K562 (cell line): ENCODE data around the gene SLC39A7. TPM values are rescaled to one million over a fixed set of nuclear protein-coding genes. Genes with fewer than 3 reads are reported as not detected.

Experiments
- BACH1 ChIP-seq: fragments of 200-800 bp; sonication (Bioruptor generic); IDR thresholded peaks from 2 replicates; pipeline ENCODE4 v1.6.1; 2016; ENCODE audit warnings: missing genetic modification characterization, missing compliant biosample characterization
- BCLAF1 ChIP-seq, 2 experiments: fragments of 450-650 bp in 1 of 2; IDR thresholded peaks; 2 replicates each; pipeline ENCODE4 v1.6.1; 2011 to 2017; ENCODE audit warnings: low read depth in 2 of 2, antibody characterized with exemption in 1 of 2, borderline replicate concordance in 1 of 2, low read length in 1 of 2, mild to moderate bottlenecking in 1 of 2, mixed read lengths in 1 of 2; ENCODE audit not compliant: control insufficient read depth in 1 of 2
- DACH1 ChIP-seq: fragments of 450-650 bp; IDR thresholded peaks from 2 replicates; pipeline ENCODE4 v1.6.1; 2018; ENCODE audit not compliant: partially characterized antibody
- EHMT2 ChIP-seq: fragments of 450-650 bp; IDR thresholded peaks from 2 replicates; pipeline ENCODE4 v1.6.1; 2018; ENCODE audit warnings: antibody characterized with exemption
- ELF1 ChIP-seq: fragments of 200-800 bp; sonication (Bioruptor generic); IDR thresholded peaks from 2 replicates; pipeline ENCODE4 v1.6.1; 2016; ENCODE audit warnings: missing genetic modification characterization, missing compliant biosample characterization
- FOXA3 ChIP-seq, 2 experiments: fragments of 450-650 bp in 1 of 2; sonication (generic) in 1 of 2; formaldehyde crosslinking; IDR thresholded peaks in 1 of 2; conservative IDR thresholded peaks in 1 of 2; 2 replicates each; pipeline versions ENCODE4 v1.4.0 to v1.8.0; 2020 to 2022; ENCODE audit warnings: mild to moderate bottlenecking in 2 of 2, missing genetic modification reagents in 1 of 2
- IFI16 ChIP-seq: fragments of 250-450 bp; sonication (Bioruptor Pico); IDR thresholded peaks from 2 replicates; pipeline ENCODE4 v2.1.2; 2022; ENCODE audit warnings: mild to moderate bottlenecking, inconsistent platforms
- JUN ChIP-seq, 2 experiments: sonication (generic) in 1 of 2; formaldehyde crosslinking in 1 of 2; IDR thresholded peaks; 2 replicates each; pipeline versions ENCODE4 v1.6.1 to v1.8.0; 2012 to 2022; ENCODE audit warnings: borderline replicate concordance in 2 of 2, mild to moderate bottlenecking in 2 of 2, improper control_type of control experiment in 1 of 2, low read depth in 1 of 2, low read length in 1 of 2, missing genetic modification reagents in 1 of 2
- MCM5 ChIP-seq: fragments of 450-650 bp; IDR thresholded peaks from 2 replicates; pipeline ENCODE4 v1.6.1; 2016; ENCODE audit warnings: low read depth
- MTF1 ChIP-seq: fragments of 250-450 bp; sonication (Bioruptor Pico); IDR thresholded peaks from 2 replicates; pipeline ENCODE4 v1.9.0; 2021; ENCODE audit warnings: moderate library complexity, mild to moderate bottlenecking, inconsistent platforms, borderline replicate concordance
- PCBP1 ChIP-seq: fragments of 200-400 bp; formaldehyde crosslinking; IDR thresholded peaks from 2 replicates; pipeline ENCODE4 v1.6.1; 2018; ENCODE audit warnings: mild to moderate bottlenecking, low read depth, low read length; ENCODE audit not compliant: poor library complexity, severe bottlenecking
- POU5F1 ChIP-seq: fragments of 150-350 bp; IDR thresholded peaks from 2 replicates; pipeline ENCODE4 v1.6.1; 2014; ENCODE audit warnings: borderline replicate concordance, low read length, low read depth, mild to moderate bottlenecking; ENCODE audit not compliant: partially characterized antibody
- RUNX1 ChIP-seq: sonication (generic); IDR thresholded peaks from 2 replicates; pipeline ENCODE4 v1.6.1; 2016; ENCODE audit warnings: antibody characterized with exemption, low read depth
- SIRT6 ChIP-seq: IDR thresholded peaks from one replicate; pipeline ENCODE4 v1.6.1; 2012; ENCODE audit warnings: low read depth, mild to moderate bottlenecking, control low read depth, inconsistent platforms, low read length, moderate library complexity
- TEAD1 ChIP-seq, 2 experiments: fragments of 450-650 bp in 1 of 2; sonication (generic) in 1 of 2; formaldehyde crosslinking; IDR thresholded peaks; 2 replicates each; pipeline versions ENCODE4 v1.4.0 to v1.8.0; 2020 to 2022; ENCODE audit warnings: mild to moderate bottlenecking in 2 of 2, missing genetic modification reagents in 1 of 2
- ZKSCAN8 ChIP-seq: fragments of 200-800 bp; sonication (Bioruptor generic); IDR thresholded peaks from 2 replicates; pipeline ENCODE4 v1.6.1; 2016; ENCODE audit warnings: missing genetic modification characterization, missing compliant biosample characterization
- polyA plus RNA-seq, 8 experiments: library from polyadenylated mRNA; depleted of rRNA in 4 of 8; stranded (reverse) in 5 of 8; unstranded in 3 of 8; fragments of >200 nt; fragmentation: Nextera tagmentation in 2 of 8; fragmentation: Illumina TruSeq in 1 of 8; extraction: Ambion mirVana in 2 of 8; extraction: Trizol in 1 of 8; gene quantifications; 2 replicates each; pipeline versions ENCODE4 v1.2.1 to v1.2.3, GENCODE V29; 2011 to 2014; ENCODE audit warnings: inconsistent platforms in 1 of 8, missing spikeins in 1 of 8
- total RNA-seq, 7 experiments: library from RNA; depleted of rRNA in 6 of 7; stranded (reverse); fragments of >200 nt in 6 of 7; fragmentation: Illumina TruSeq in 2 of 7; extraction: Trizol in 2 of 7; gene quantifications; 2 replicates each; pipeline versions ENCODE4 v1.2.1 to v1.2.3, GENCODE V29; 2011 to 2021; ENCODE audit warnings: low replicate concordance in 1 of 7
- TF ChIP-seq, protein P1 (sequence below): sonication (generic); formaldehyde crosslinking; IDR thresholded peaks from 2 replicates; pipeline ENCODE4 v1.8.1; 2023; ENCODE audit warnings: mild to moderate bottlenecking, missing genetic modification reagents
- TF ChIP-seq, protein P2 (sequence below): fragments of 150-350 bp; IDR thresholded peaks from 2 replicates; pipeline ENCODE4 v1.6.1; 2014; ENCODE audit warnings: low read depth, mild to moderate bottlenecking, low read length, borderline replicate concordance

The SLC39A7 gene
- total and polyA plus RNA-seq, 9 of the 15 experiments (the other 6 are each of a cell fraction or from before 2014, with no cell fraction given) = 21.7 to 169 (median 121) TPM

DNA sequence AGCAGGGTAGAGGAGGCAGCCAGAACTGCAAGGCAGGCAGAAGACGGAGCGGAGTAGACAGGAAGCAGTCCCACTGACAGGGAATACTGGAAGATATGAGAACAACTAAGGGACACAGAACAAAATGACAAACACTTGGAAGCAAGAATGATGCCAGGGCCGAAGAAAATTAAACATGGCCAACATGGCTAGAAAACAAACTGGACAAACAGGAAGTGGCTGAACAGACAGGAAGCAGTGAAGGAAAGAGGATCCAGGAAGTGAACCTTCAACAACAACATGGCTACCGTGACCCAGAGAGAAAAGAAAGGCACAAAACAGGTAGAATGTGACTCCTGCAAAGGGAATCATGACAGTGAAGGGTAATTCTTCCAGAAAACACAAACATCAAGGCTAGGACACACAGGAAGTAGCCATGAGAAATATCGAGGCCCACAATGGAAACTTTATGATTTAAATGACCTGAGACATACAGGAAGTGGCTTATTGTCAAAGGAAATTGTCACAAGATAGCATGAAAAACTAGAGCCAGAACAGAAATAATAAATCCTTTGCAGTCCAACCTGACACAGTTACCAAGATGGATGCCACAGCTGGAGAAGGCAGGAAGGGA is 17.5 kb upstream of the SLC39A7 start (continued):
- TF ChIP-seq RUNX1 (no peak), FOXA3 (CRISPR knock-in tag; conservative IDR thresholded peaks at IDR 0.05 in 1 of 2, IDR thresholded peaks at IDR 0.05 in 1 of 2) (no peak), SIRT6 (no peak), EHMT2 (peak; percentile 99), TEAD1 (CRISPR knock-in tag; IDR thresholded peaks at IDR 0.05) (no peak), MCM5 (no peak), BACH1 (tag) (no peak), ZKSCAN8 (CRISPR knock-in tag) (peak; percentile 55; the same call in 1 of the 2 replicates), IFI16 (CRISPR knock-in tag) (no peak), POU5F1 (no peak), DACH1 (no peak), ELF1 (tag) (peak; percentile 85), PCBP1 (no peak), JUN (IDR thresholded peaks at IDR 0.05; ENCODE audit: borderline replicate concordance, low read depth, low read length) (no peak), JUN (CRISPR knock-in tag; IDR thresholded peaks at IDR 0.05; ENCODE audit: borderline replicate concordance) (no peak), BCLAF1 (IDR thresholded peaks at IDR 0.05; ENCODE audit: borderline replicate concordance in 1 of 2, control insufficient read depth in 1 of 2, low read depth in 2 of 2, low read length in 1 of 2) (no peak), MTF1 (CRISPR knock-in tag) (no peak)
- TF ChIP-seq, protein P1, sequence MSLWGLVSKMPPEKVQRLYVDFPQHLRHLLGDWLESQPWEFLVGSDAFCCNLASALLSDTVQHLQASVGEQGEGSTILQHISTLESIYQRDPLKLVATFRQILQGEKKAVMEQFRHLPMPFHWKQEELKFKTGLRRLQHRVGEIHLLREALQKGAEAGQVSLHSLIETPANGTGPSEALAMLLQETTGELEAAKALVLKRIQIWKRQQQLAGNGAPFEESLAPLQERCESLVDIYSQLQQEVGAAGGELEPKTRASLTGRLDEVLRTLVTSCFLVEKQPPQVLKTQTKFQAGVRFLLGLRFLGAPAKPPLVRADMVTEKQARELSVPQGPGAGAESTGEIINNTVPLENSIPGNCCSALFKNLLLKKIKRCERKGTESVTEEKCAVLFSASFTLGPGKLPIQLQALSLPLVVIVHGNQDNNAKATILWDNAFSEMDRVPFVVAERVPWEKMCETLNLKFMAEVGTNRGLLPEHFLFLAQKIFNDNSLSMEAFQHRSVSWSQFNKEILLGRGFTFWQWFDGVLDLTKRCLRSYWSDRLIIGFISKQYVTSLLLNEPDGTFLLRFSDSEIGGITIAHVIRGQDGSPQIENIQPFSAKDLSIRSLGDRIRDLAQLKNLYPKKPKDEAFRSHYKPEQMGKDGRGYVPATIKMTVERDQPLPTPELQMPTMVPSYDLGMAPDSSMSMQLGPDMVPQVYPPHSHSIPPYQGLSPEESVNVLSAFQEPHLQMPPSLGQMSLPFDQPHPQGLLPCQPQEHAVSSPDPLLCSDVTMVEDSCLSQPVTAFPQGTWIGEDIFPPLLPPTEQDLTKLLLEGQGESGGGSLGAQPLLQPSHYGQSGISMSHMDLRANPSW (CRISPR knock-in tag) = no peak
- TF ChIP-seq, protein P2, sequence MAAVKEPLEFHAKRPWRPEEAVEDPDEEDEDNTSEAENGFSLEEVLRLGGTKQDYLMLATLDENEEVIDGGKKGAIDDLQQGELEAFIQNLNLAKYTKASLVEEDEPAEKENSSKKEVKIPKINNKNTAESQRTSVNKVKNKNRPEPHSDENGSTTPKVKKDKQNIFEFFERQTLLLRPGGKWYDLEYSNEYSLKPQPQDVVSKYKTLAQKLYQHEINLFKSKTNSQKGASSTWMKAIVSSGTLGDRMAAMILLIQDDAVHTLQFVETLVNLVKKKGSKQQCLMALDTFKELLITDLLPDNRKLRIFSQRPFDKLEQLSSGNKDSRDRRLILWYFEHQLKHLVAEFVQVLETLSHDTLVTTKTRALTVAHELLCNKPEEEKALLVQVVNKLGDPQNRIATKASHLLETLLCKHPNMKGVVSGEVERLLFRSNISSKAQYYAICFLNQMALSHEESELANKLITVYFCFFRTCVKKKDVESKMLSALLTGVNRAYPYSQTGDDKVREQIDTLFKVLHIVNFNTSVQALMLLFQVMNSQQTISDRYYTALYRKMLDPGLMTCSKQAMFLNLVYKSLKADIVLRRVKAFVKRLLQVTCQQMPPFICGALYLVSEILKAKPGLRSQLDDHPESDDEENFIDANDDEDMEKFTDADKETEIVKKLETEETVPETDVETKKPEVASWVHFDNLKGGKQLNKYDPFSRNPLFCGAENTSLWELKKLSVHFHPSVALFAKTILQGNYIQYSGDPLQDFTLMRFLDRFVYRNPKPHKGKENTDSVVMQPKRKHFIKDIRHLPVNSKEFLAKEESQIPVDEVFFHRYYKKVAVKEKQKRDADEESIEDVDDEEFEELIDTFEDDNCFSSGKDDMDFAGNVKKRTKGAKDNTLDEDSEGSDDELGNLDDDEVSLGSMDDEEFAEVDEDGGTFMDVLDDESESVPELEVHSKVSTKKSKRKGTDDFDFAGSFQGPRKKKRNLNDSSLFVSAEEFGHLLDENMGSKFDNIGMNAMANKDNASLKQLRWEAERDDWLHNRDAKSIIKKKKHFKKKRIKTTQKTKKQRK = no peak
